ENCODE results near the gene SIX5.

Gene SIX5

GRCh38 chr19:45773384-45773783, 4.3 kb upstream of the SIX5 start:
- no peak for DNase-seq (ENCODE audit: low read depth in 2 of 2)

DNA sequence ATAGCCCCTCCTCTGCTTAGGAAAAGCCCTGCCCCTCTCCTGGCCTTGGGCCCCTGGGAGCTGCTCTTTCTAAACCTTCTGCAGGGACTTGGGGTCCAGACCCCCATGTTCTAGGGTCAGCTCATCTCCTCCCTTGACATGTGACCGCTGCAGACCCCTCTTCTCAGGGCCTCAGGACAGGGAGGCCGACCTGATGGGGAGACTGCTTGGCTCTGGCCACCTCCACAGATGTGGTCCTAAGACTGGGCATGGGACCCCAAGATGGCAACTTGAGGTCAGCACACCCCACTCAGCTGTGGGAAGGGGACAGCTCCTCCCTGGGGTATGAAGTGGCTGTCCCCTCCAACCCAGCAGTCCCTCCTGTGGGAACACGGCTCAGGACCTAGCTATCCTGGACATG, 3.9 kb upstream of the SIX5 start:
- DNase-seq (ENCODE audit: low read depth in 2 of 2): no peak

DNA sequence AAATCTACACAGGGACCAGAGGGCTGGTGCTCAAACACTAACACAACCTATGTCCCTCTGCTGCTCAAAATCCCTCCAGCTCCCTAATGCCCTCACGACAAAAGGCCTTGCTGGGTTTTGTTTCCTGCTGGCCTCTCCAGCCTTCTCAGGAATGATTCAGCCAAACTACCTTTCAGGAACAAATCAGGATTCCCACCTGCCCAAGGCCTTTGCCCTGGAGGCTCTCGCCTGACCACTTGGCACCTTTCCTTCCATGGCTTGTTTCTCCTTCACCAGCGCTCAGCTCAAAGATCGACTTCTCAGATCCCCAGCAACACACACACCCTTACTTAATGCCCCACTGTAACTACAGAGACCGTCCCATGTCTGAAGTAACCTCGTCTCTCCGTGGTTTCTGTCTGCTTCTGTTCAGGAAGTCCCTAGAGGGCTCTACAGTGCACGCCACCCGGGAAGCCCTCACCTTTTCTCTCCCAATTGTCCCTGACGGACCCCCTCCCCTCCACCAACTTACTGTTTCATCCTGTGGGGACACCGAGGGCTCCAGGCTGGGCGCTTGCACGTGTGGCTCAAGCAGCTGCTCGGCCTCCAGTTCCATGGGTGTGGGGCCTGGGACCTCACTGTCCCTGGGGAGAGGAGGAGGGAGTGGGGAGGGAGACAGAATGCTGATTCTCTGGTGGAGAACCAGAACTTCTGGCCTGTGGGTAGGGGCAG, 3.2 kb upstream of the SIX5 start:
- DNase-seq (ENCODE audit: low read depth in 2 of 2): no peak

GRCh38 chr19:45771311-45771933, 2.4 kb upstream of the SIX5 start:
- no peak for DNase-seq (ENCODE audit: low read depth in 2 of 2)

DNA sequence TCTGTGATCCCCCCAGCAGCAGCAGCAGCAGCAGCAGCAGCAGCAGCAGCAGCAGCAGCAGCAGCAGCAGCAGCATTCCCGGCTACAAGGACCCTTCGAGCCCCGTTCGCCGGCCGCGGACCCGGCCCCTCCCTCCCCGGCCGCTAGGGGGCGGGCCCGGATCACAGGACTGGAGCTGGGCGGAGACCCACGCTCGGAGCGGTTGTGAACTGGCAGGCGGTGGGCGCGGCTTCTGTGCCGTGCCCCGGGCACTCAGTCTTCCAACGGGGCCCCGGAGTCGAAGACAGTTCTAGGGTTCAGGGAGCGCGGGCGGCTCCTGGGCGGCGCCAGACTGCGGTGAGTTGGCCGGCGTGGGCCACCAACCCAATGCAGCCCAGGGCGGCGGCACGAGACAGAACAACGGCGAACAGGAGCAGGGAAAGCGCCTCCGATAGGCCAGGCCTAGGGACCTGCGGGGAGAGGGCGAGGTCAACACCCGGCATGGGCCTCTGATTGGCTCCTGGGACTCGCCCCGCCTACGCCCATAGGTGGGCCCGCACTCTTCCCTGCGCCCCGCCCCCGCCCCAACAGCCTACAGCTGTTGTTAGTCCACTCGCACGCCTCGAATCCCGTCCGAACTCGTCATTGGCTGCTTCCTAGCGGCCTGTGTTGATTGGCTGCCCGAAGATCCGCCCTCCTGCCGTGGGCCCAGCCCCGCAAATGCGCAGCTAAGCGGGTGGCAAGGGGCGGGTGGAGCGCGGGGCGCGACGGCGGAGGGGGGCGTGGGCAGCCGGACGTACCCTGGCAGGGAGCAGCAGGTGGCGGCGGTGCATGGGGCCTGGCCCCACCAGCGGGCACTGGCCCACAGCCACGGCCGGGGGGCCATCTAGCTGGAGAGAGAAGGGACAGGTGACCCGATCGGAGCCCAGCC, 1.4 kb upstream of the SIX5 start:
- DNase-seq (ENCODE audit: low read depth in 2 of 2): peak; percentile 78 to 85

DNA sequence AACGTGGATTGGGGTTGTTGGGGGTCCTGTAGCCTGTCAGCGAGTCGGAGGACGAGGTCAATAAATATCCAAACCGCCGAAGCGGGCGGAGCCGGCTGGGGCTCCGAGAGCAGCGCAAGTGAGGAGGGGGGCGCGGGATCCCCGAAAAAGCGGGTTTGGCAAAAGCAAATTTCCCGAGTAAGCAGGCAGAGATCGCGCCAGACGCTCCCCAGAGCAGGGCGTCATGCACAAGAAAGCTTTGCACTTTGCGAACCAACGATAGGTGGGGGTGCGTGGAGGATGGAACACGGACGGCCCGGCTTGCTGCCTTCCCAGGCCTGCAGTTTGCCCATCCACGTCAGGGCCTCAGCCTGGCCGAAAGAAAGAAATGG, 754 bp upstream of the SIX5 start:
- DNase-seq (ENCODE audit: low read depth in 2 of 2): peak in 1 of 2 donors; percentile 33

DNA sequence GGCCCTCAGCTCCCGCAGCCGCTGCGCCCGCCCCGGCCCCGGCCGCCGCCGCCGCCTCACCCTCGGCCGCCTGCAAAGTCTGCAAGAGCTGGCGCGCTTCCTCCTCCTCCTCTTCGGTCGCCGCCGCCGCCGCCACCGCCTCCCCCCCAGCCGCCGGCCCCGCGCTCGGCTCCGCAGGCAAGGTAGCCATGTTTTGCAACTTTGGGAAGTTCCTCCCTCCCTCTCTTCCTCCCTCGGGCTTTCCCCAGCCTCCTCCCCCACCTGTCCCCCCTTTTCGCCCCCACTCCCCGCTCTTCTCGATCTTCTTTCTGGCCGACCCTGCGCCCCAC, 433 bp downstream of the SIX5 start:
- peak in 1 of 2 donors; percentile 37 for DNase-seq (ENCODE audit: low read depth in 2 of 2)

DNA sequence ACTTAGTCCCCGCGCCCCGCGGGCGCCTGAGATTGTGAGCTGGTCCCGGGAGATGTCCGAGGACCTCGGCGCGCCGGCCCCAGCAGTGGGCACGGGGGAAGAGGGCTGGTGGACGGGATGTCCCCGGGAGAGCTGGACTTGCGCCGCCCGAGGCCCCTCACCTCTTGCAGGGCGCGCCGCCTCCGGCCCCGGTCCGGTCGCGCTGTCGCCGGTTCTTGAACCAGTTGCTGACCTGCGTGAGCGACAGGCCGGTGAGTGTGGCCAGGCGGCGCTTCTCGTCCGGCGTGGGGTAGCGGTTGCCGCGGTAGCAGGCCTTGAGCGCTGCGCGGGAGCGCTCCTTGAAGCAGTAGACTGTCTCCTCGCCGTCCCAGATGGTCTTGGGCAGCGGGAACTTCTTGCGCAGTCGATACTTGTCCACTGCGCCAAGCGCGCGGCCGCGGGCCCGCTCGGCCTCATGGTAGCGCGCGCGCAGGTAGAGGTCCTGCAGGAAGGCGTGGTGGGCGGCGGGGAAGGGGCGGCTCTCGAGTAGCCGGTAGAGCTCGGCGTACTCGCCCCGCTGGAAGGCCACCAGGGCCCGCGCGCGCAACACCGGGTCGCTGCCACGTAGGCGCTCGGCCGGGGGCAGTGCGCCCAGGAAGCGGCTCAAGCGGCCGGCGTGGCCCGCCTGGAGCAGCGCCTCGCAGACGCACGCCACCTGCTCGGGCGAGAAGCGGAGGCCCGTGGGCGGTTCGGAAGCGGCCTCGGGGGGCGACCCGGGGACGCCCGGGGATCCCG, 984 bp downstream of the SIX5 start:
- DNase-seq (ENCODE audit: low read depth in 2 of 2): no peak

DNA sequence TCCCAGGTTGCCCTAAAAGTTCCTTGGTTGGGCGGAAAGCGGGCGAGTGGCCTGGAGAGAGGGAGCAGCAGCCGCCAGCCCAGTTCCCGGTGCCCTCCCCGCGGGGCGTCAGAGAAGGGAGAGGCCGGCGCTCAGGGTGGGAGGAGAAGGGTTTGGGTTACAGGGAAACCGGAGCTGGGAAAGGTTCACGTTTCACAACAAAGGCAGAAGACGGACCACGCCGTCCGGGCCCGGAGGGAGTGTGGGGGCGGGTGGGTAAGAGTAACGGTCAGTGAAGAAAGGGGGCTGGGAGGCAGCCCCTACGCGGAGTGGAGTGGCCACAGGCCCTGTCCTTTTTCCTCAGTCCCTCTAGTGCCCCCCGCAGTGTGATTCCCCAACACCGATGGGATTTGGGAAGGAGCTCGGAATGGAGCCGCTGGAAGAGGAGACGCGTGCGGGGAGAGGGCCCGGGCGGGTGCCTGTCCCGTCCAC, 1.6 kb downstream of the SIX5 start:
- no peak for DNase-seq (ENCODE audit: low read depth in 2 of 2)

DNA sequence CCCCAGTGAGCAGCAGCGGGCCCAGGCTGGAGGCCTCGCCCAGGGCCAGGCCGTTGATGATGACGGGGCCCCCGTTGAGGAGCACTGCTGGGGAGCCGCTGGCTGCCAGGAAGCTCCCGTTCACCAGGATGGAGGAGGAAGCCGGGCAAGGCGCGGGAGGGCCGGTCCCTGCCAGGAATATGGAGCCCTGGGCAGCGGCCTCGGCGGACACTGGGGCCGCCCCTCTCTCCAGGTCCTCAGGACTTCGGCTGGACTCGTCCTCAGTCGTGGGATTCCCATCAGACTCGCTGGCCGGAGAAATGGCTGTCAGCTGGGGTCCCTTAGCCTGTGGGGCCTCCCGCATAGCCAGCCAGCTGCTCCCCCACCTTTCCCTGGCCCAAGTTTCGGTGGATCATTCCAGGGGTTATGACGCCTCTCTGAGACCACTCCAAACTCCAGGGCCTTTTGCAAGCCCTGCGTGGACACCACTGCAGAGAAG, 2.1 kb downstream of the SIX5 start:
- no peak for DNase-seq (ENCODE audit: low read depth in 2 of 2)

GRCh38 chr19:45766296-45766868, 2.7 kb downstream of the SIX5 start:
- no peak for DNase-seq (ENCODE audit: low read depth in 2 of 2)

- DNase-seq (ENCODE audit: low read depth in 2 of 2): no peak
Observed at GRCh38 chr19:45765702-45766295, 3.3 kb downstream of the SIX5 start.

GRCh38 chr19:45764945-45765701, 3.9 kb downstream of the SIX5 start:
- DNase-seq (ENCODE audit: low read depth in 2 of 2): no peak

GRCh38 chr19:45764475-45764874, 4.6 kb downstream of the SIX5 start:
- no peak for DNase-seq (ENCODE audit: low read depth in 2 of 2)

GRCh38 chr19:45763691-45764294, 5.3 kb downstream of the SIX5 start:
- no peak for DNase-seq (ENCODE audit: low read depth in 2 of 2)

DNA sequence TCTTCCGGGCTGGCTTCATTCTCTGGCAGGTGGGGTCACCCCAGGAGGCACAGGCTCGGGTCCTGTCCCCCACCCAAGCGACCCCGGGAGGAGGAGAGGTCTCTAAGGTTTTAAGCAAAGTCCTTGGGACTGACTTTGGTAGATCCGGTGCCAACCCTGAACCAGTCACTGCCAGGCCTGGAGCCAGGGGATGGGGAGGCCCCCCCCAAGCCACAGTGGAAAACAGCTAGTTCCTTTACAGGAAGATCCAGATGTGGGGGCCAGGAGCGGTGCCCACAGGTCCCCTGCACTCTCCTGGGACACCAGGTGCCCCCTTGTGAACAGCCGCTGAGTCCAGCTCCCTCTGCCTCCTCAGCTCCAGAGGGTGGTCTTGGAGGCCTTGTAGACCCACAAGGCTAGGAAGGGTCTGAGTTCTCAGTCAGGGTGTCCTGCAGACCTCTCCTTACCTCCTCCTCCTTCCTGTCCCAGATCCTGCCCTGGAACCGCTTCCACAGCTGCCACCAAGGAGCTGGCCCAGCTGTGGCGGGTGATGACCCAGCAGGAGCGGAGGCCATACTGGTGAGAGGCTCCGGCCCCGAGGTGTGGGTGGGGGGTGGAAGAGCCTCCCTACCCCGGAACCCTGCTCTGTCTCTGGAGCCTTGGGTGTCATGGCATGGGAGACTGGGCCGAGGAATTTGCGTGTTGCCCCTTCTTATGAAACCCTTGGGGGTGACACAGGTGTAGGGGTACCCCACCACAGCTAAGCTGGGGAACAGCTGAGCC, 6.0 kb downstream of the SIX5 start:
- DNase-seq (ENCODE audit: low read depth in 2 of 2): no peak

GRCh38 chr19:45761714-45762113, 7.3 kb downstream of the SIX5 start:
- no peak for DNase-seq (ENCODE audit: low read depth in 2 of 2)

DNA sequence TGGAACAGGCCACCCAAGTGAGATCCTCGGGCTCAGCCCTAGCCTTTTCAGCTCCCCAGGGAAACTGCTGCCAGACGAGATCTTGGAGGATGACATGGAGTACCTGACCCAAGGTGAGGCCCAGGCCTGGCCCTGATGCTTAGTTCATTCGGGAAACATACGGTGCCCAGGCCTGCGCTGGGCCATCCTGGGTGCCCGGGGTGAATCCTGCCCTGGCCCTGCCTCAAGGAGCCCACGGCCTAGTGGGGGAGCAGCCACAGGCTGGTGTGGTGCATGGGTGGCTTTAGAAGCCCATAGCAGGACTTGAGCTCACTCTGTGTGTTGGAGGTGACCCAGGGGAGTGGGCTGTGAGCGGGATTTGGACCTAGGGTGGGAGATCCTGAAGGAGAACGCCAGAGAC, 10.1 kb downstream of the SIX5 start:
- DNase-seq (ENCODE audit: low read depth in 2 of 2): no peak

- DNase-seq (ENCODE audit: low read depth in 2 of 2): no peak
Observed at GRCh38 chr19:45757695-45758094, 11.4 kb downstream of the SIX5 start.

Data from stimulated activated CD8-positive, alpha-beta memory T cell treated with anti-CD3 and anti-CD28 coated beads, Interleukin-7, amount 100 ng/mL, for 4 hours (primary cell).